ENCODE data around the gene RHO. TPM values are rescaled to one million over a fixed set of nuclear protein-coding genes. Genes with fewer than 3 reads are reported as not detected.
"Not testable (repeated sequence)": the region's sequence is repeated elsewhere in the genome, so short reads cannot be mapped to it uniquely, and the experiment has no call there.

The RHO gene
- total RNA-seq, 3 donors from 2014 or later (not counting 1 experiment from before 2014, with no cell fraction given), result not detected

GRCh38 chr3:129513705-129514104 is 14.7 kb upstream of the RHO start:
- H3K9me3 ChIP-seq (ENCODE audit: control insufficient read depth, insufficient read depth, low read length), result no peaks in the 10 kb centered on the region
- H3K27ac Mint-ChIP-seq, result no peak overlapping the region
- no peaks in the 10 kb centered on the region for H3K27me3 Mint-ChIP-seq (ENCODE audit: low read depth in 2 of 2)
- TF ChIP-seq CTCF (IDR thresholded peaks at IDR 0.05), result no peak
- no peak overlapping the region for H3K27ac ChIP-seq (ENCODE audit: low read length)
- H3K27me3 ChIP-seq (ENCODE audit: control insufficient read depth, insufficient read depth, low read length), result no peaks in the 10 kb centered on the region
- H3K36me3 ChIP-seq (ENCODE audit: control insufficient read depth, insufficient read depth, low read length), result no peaks in the 10 kb centered on the region
- no peaks in the 10 kb centered on the region for H3K9me3 Mint-ChIP-seq
- DNase-seq (no peak), ATAC-seq (no peak)
- no peak overlapping the region for H3K4me3 ChIP-seq (ENCODE audit: low read length)
- intact Hi-C loops (cut with micrococcal nuclease), result no loop called here
- WGBS (ENCODE audit: insufficient coverage), result 95% methylated on average over 8 of the region's 8 CpGs
- no peak overlapping the region for H3K4me3 Mint-ChIP-seq
- peaks cover 4% of the 10 kb centered on the region for H3K4me1 ChIP-seq (ENCODE audit: control insufficient read depth, insufficient read depth, low read length)
- no peaks in the 10 kb centered on the region for H3K36me3 Mint-ChIP-seq
- peaks cover 7 to 9% of the 10 kb centered on the region in 2 donors for H3K4me1 Mint-ChIP-seq

- Mint-ChIP-seq H3K36me3 (no peaks in the 10 kb centered on the region), H3K4me1 (peaks cover 7 to 9% of the 10 kb centered on the region in 2 donors), H3K27ac (no peak overlapping the region), H3K27me3 (ENCODE audit: low read depth in 2 of 2) (no peaks in the 10 kb centered on the region), H3K4me3 (no peak overlapping the region), H3K9me3 (no peaks in the 10 kb centered on the region)
- no peaks in the 10 kb centered on the region for H3K36me3 ChIP-seq (ENCODE audit: control insufficient read depth, insufficient read depth, low read length)
- WGBS (ENCODE audit: insufficient coverage), result 93% methylated on average over 10 of the region's 10 CpGs
- H3K9me3 ChIP-seq (ENCODE audit: control insufficient read depth, insufficient read depth, low read length), result no peaks in the 10 kb centered on the region
- peaks cover 4% of the 10 kb centered on the region for H3K4me1 ChIP-seq (ENCODE audit: control insufficient read depth, insufficient read depth, low read length)
- no peak for TF ChIP-seq CTCF (IDR thresholded peaks at IDR 0.05)
- intact Hi-C loops (cut with micrococcal nuclease), result no loop called here
- no peak for ATAC-seq
- DNase-seq, result no peak
- no peak overlapping the region for H3K27ac ChIP-seq (ENCODE audit: low read length)
- H3K27me3 ChIP-seq (ENCODE audit: control insufficient read depth, insufficient read depth, low read length), result no peaks in the 10 kb centered on the region
- no peak overlapping the region for H3K4me3 ChIP-seq (ENCODE audit: low read length)
Observed at GRCh38 chr3:129514110-129514509, 14.3 kb upstream of the RHO start.

- Histone ChIP-seq H3K9me3 (ENCODE audit: control insufficient read depth, insufficient read depth, low read length) (no peaks in the 10 kb centered on the region), H3K4me1 (ENCODE audit: control insufficient read depth, insufficient read depth, low read length) (peaks cover 4% of the 10 kb centered on the region), H3K36me3 (ENCODE audit: control insufficient read depth, insufficient read depth, low read length) (no peaks in the 10 kb centered on the region), H3K27me3 (ENCODE audit: control insufficient read depth, insufficient read depth, low read length) (no peaks in the 10 kb centered on the region), H3K4me3 (ENCODE audit: low read length) (no peak overlapping the region), H3K27ac (ENCODE audit: low read length) (no peak overlapping the region)
- H3K9me3 Mint-ChIP-seq, result no peaks in the 10 kb centered on the region
- DNase-seq, result no peak
- TF ChIP-seq CTCF (IDR thresholded peaks at IDR 0.05), result no peak
- no peak overlapping the region for H3K4me3 Mint-ChIP-seq
- no peaks in the 10 kb centered on the region for H3K27me3 Mint-ChIP-seq (ENCODE audit: low read depth in 2 of 2)
- no peak for ATAC-seq
- intact Hi-C loops (cut with micrococcal nuclease), result no loop called here
- H3K27ac Mint-ChIP-seq, result no peak overlapping the region
- H3K36me3 Mint-ChIP-seq, result no peaks in the 10 kb centered on the region
- WGBS (ENCODE audit: insufficient coverage), result 93% methylated on average over 6 of the region's 6 CpGs
- peaks cover 7 to 9% of the 10 kb centered on the region in 2 donors for H3K4me1 Mint-ChIP-seq
Observed at GRCh38 chr3:129514563-129514962, 13.9 kb upstream of the RHO start.

GRCh38 chr3:129515108-129515820 is 13.2 kb upstream of the RHO start:
- H3K27ac Mint-ChIP-seq; H3K4me3 ChIP-seq (ENCODE audit: low read length); H3K27me3 ChIP-seq (ENCODE audit: control insufficient read depth, insufficient read depth, low read length); DNase-seq; H3K9me3 Mint-ChIP-seq; H3K27ac ChIP-seq (ENCODE audit: low read length); H3K4me3 Mint-ChIP-seq; ATAC-seq; H3K27me3 Mint-ChIP-seq (ENCODE audit: low read depth in 2 of 2); H3K9me3 ChIP-seq (ENCODE audit: control insufficient read depth, insufficient read depth, low read length); H3K36me3 Mint-ChIP-seq; H3K4me1 Mint-ChIP-seq; H3K4me1 ChIP-seq (ENCODE audit: control insufficient read depth, insufficient read depth, low read length); H3K36me3 ChIP-seq (ENCODE audit: control insufficient read depth, insufficient read depth, low read length); intact Hi-C loops (cut with micrococcal nuclease): not testable (repeated sequence)
- WGBS (ENCODE audit: insufficient coverage), result 98% methylated on average over 16 of the region's 25 CpGs

GRCh38 chr3:129515821-129516432 is 12.5 kb upstream of the RHO start:
- H3K4me3 Mint-ChIP-seq; H3K27ac Mint-ChIP-seq; H3K9me3 ChIP-seq (ENCODE audit: control insufficient read depth, insufficient read depth, low read length); H3K4me1 Mint-ChIP-seq; H3K9me3 Mint-ChIP-seq; H3K36me3 ChIP-seq (ENCODE audit: control insufficient read depth, insufficient read depth, low read length); H3K4me3 ChIP-seq (ENCODE audit: low read length); H3K4me1 ChIP-seq (ENCODE audit: control insufficient read depth, insufficient read depth, low read length); DNase-seq; H3K27me3 Mint-ChIP-seq (ENCODE audit: low read depth in 2 of 2); H3K36me3 Mint-ChIP-seq; H3K27me3 ChIP-seq (ENCODE audit: control insufficient read depth, insufficient read depth, low read length); intact Hi-C loops (cut with micrococcal nuclease); H3K27ac ChIP-seq (ENCODE audit: low read length); ATAC-seq: not testable (repeated sequence)
- WGBS (ENCODE audit: insufficient coverage), result 96% methylated on average over 7 of the region's 7 CpGs

All from natural killer cell (primary cell).